ENCODE results near the gene ERC1.

Gene ERC1

DNA sequence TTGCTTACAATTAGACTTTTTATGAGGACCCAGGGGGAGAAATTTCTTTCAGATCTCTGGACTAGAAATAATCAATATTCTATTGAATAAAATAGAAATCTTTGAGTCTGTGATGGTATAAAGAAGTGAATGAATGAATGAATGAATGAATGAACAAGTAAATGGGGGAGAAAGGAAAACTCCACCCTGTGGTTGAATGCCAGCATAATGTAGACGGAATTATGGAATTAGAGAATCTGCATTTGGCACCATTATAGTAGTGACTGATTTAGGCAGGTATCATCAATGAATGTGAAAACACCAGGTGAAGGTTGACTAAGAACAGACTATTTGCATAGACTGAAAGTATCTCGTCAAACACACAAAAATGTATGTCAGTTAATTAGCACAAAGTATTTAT, 468.3 kb downstream of the ERC1 start:
- Histone ChIP-seq H3K9ac (ENCODE audit: low read depth, low read length) (no peak overlapping the region), H3K36me3 (ENCODE audit: control insufficient read depth, insufficient read depth, low read length) (no peaks in the 10 kb centered on the region), H3K4me3 (ENCODE audit: low read depth, low read length) (no peak overlapping the region), H3K9me3 (ENCODE audit: control insufficient read depth, insufficient read depth, low read length) (no peaks in the 10 kb centered on the region), H3K4me1 (ENCODE audit: control insufficient read depth, insufficient read depth, low read length) (no peaks in the 10 kb centered on the region), H3K27me3 (ENCODE audit: control insufficient read depth, insufficient read depth, low read length) (no peaks in the 10 kb centered on the region)

DNA sequence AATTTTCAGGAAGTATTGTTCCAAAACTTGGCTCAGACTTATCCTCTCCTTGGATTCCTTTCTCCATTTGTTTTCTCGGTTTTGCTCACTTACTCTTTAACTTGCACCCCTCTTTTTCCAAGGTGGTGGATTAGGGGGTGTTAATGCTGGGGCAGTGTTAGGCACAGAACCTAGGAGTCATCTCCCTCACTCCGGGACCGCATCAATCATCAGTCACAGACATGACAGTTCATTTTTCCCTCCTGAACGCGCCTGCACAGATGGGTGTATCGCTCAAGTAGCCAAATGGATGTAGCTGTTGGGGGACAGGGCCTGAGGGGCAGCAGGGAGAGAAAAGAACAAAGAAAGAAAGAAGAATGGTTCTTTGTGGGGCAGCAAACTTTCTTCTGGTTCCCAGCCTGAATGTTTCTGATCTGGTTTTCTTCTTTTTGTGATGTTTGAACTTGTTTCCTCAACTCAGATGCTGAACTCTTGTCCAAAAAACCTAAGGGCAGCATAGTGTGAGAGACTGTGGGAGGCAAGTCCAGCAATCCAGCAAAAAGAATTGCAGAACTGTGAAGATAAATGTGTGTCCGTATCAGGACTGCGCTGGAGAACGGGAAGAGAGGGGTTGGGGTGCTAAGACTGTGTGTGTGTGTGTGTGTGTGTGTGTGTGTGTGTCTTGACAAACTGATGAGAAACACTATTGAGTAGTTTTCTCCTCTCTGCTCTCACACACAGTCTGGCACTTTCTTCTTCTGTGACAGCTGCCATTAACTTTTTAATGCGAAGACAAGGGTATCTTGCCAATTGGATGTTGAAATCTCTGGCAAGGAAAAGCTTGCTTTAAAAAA, 472.3 kb downstream of the ERC1 start:
- no peaks in the 10 kb centered on the region for H3K4me1 ChIP-seq (ENCODE audit: control insufficient read depth, insufficient read depth, low read length)
- H3K9ac ChIP-seq (ENCODE audit: low read depth, low read length), result no peak overlapping the region
- H3K4me3 ChIP-seq (ENCODE audit: low read depth, low read length), result no peak overlapping the region
- no peaks in the 10 kb centered on the region for H3K27me3 ChIP-seq (ENCODE audit: control insufficient read depth, insufficient read depth, low read length)
- H3K36me3 ChIP-seq (ENCODE audit: control insufficient read depth, insufficient read depth, low read length), result no peaks in the 10 kb centered on the region
- H3K9me3 ChIP-seq (ENCODE audit: control insufficient read depth, insufficient read depth, low read length), result no peaks in the 10 kb centered on the region

DNA sequence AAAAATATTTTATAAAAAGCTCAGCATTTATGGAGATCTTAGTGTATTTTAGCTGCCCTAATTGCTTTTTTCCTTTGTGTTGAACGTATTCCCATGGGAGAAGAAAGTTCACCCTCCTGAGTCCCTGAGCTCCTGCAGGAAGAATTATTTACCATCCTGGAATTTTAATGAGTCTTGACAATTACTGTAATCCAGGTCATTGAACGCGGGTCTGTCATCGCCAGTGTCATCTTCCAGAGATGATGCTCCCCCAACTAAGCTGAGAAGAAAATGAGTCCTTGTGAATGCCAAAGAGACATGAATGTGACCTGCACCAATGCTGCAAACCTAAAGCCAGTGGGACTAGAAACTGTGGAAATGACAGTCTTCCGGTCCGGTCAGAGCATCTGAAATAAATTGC, 473.9 kb downstream of the ERC1 start:
- Histone ChIP-seq H3K9me3 (ENCODE audit: control insufficient read depth, insufficient read depth, low read length) (no peaks in the 10 kb centered on the region), H3K4me3 (ENCODE audit: low read depth, low read length) (no peak overlapping the region), H3K27me3 (ENCODE audit: control insufficient read depth, insufficient read depth, low read length) (no peaks in the 10 kb centered on the region), H3K9ac (ENCODE audit: low read depth, low read length) (no peak overlapping the region), H3K36me3 (ENCODE audit: control insufficient read depth, insufficient read depth, low read length) (no peaks in the 10 kb centered on the region), H3K4me1 (ENCODE audit: control insufficient read depth, insufficient read depth, low read length) (no peaks in the 10 kb centered on the region)

DNA sequence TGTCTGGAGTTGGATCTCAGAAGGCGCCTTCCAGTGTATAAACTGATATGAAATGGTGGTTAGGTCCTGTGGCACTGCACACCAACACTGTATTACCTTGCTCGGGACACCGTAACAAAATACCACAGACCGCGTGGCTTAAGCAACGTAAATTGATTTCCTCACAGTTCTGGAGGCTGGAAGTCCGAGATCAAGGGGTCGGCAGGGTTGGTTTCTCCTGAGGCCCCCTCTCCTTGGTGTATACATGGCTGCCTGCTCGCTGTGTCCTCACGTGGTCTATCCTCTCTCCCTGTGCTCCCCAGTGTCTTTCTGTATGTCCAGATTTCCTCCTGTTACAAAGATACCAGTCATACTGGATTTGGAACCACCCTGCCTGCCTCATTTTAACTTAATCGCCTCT, 475.0 kb downstream of the ERC1 start:
- Histone ChIP-seq H3K27me3 (ENCODE audit: control insufficient read depth, insufficient read depth, low read length) (no peaks in the 10 kb centered on the region), H3K9me3 (ENCODE audit: control insufficient read depth, insufficient read depth, low read length) (no peaks in the 10 kb centered on the region), H3K4me1 (ENCODE audit: control insufficient read depth, insufficient read depth, low read length) (no peaks in the 10 kb centered on the region), H3K36me3 (ENCODE audit: control insufficient read depth, insufficient read depth, low read length) (no peaks in the 10 kb centered on the region), H3K9ac (ENCODE audit: low read depth, low read length) (no peak overlapping the region), H3K4me3 (ENCODE audit: low read depth, low read length) (no peak overlapping the region)

DNA sequence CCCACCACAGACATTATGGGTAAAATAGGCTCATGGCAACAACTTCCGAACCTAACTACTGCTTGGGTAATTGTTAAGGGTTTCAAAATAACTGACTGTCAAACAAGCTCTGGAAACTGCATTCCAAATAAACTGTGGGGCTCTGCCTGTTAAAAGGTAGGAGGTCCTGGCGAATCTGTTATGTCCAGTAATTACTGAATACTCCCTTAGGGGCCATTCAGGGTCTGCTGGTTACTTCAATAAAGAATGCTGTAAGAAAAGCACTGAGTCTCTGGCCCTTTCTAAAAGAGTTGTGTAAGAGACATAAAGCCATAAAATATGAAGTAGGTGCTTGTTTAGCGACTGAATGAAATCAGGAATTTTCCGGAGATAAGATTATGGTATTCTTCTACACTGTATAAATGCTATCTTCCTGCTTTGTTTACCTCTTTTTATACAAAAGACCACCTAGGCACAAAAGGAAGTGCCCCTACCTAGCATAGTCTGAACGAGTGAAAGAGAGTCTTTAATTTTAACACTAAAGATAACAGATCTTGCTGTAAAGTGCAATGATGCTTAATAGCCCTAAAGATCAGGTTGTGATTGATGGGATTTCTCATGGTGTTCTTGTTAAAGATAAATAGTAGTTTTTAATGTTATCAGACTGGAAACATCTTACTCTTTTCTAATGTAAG, 475.6 kb downstream of the ERC1 start:
- no peaks in the 10 kb centered on the region for H3K4me1 ChIP-seq (ENCODE audit: control insufficient read depth, insufficient read depth, low read length)
- no peaks in the 10 kb centered on the region for H3K9me3 ChIP-seq (ENCODE audit: control insufficient read depth, insufficient read depth, low read length)
- no peaks in the 10 kb centered on the region for H3K27me3 ChIP-seq (ENCODE audit: control insufficient read depth, insufficient read depth, low read length)
- H3K4me3 ChIP-seq (ENCODE audit: low read depth, low read length), result no peak overlapping the region
- H3K36me3 ChIP-seq (ENCODE audit: control insufficient read depth, insufficient read depth, low read length), result no peaks in the 10 kb centered on the region
- H3K9ac ChIP-seq (ENCODE audit: low read depth, low read length), result no peak overlapping the region

DNA sequence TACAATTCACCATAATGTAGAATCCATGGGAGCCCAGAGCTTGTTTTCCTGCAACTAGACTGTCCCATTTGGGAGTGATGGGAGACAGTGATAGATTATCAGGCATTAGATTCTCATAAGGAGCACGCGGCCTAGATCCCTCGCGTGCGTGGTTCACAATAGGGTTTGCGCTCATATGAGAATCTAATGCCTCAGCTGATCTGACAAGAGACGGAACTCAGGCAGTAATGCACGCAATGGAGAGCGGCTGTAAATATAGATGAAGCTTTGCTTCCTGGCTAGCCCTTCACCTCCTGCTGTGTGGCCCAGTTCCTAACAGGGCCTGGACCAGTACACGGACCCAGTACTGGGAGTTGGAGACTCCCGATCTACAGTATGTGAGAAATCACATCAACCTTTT, 476.7 kb downstream of the ERC1 start:
- no peaks in the 10 kb centered on the region for H3K4me1 ChIP-seq (ENCODE audit: control insufficient read depth, insufficient read depth, low read length)

DNA sequence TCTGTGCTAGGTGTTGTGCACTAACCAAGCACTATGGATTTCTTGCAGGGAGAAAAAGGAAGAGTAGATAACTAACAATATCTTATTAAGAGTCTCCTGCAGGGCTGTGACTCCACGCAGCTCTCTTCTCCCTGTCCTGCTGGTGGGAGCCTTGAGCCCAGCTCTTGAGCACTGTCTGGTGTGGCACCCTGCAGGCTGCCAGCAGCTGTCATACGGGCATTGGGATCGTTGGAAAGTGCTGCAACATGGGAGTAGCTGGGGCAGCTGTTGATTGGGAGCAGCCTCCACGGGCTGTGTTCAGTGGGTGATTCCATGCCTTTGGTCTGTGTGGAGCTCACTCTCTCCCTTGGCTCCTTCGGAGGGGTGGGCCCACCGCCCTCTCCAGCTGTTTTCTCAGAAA, 478.0 kb downstream of the ERC1 start:
- peaks cover 1% of the 10 kb centered on the region for H3K4me1 ChIP-seq (ENCODE audit: control insufficient read depth, insufficient read depth, low read length)
- no peaks in the 10 kb centered on the region for H3K27me3 ChIP-seq (ENCODE audit: control insufficient read depth, insufficient read depth, low read length)
- H3K9ac ChIP-seq (ENCODE audit: low read depth, low read length), result no peak overlapping the region
- no peaks in the 10 kb centered on the region for H3K9me3 ChIP-seq (ENCODE audit: control insufficient read depth, insufficient read depth, low read length)
- no peak overlapping the region for H3K4me3 ChIP-seq (ENCODE audit: low read depth, low read length)
- no peaks in the 10 kb centered on the region for H3K36me3 ChIP-seq (ENCODE audit: control insufficient read depth, insufficient read depth, low read length)

More for the DNA sequence above, 476.7 kb downstream of the ERC1 start:
- Histone ChIP-seq H3K4me3 (ENCODE audit: low read depth, low read length) (no peak overlapping the region), H3K9me3 (ENCODE audit: control insufficient read depth, insufficient read depth, low read length) (no peaks in the 10 kb centered on the region), H3K36me3 (ENCODE audit: control insufficient read depth, insufficient read depth, low read length) (no peaks in the 10 kb centered on the region), H3K9ac (ENCODE audit: low read depth, low read length) (no peak overlapping the region), H3K27me3 (ENCODE audit: control insufficient read depth, insufficient read depth, low read length) (no peaks in the 10 kb centered on the region)

DNA sequence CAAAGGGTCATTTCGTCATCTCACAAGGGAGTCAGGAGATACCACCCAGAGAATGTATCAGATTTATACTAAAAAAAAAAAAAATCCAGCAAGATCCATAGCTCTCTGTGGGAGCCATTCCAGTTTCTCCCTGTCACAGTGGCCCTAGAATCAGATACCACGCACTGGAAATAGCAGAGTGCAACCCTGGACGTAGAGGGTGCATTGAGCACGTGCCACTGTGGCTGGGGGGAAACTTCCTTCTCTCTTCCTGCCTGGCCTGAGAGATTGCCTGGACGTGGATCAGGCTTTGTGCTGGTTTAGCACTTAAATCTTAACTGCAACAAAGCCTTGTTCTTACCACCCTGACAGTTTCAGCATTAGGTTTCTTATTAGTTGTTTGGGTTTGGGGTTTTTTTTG, 479.0 kb downstream of the ERC1 start:
- Histone ChIP-seq H3K36me3 (ENCODE audit: control insufficient read depth, insufficient read depth, low read length) (no peaks in the 10 kb centered on the region), H3K4me1 (ENCODE audit: control insufficient read depth, insufficient read depth, low read length) (peaks cover 11% of the 10 kb centered on the region), H3K9ac (ENCODE audit: low read depth, low read length) (no peak overlapping the region), H3K27me3 (ENCODE audit: control insufficient read depth, insufficient read depth, low read length) (no peaks in the 10 kb centered on the region), H3K4me3 (ENCODE audit: low read depth, low read length) (no peak overlapping the region), H3K9me3 (ENCODE audit: control insufficient read depth, insufficient read depth, low read length) (no peaks in the 10 kb centered on the region)

DNA sequence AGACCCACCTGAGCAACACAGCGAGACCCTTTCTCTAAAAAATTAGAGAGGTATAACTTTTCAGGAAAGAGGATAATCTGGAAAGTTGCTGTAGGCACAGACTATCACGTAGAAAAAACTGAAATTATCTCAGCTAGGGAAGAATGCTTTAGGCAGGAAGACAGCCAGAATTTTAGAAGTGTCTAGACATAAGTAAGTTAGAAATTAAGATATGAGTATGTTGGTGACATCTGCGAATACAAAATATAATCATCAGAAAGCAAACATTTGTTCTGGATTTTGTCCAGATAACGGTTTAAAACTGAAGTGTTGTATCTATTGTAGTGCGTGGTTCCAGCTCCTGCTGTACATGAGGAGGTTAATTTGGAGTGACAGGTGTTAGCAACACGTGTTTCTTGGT, 480.2 kb downstream of the ERC1 start:
- no peaks in the 10 kb centered on the region for H3K9me3 ChIP-seq (ENCODE audit: control insufficient read depth, insufficient read depth, low read length)
- no peaks in the 10 kb centered on the region for H3K27me3 ChIP-seq (ENCODE audit: control insufficient read depth, insufficient read depth, low read length)
- no peaks in the 10 kb centered on the region for H3K36me3 ChIP-seq (ENCODE audit: control insufficient read depth, insufficient read depth, low read length)
- H3K4me3 ChIP-seq (ENCODE audit: low read depth, low read length), result no peak overlapping the region
- H3K9ac ChIP-seq (ENCODE audit: low read depth, low read length), result no peak overlapping the region
- H3K4me1 ChIP-seq (ENCODE audit: control insufficient read depth, insufficient read depth, low read length), result peaks cover 11% of the 10 kb centered on the region

DNA sequence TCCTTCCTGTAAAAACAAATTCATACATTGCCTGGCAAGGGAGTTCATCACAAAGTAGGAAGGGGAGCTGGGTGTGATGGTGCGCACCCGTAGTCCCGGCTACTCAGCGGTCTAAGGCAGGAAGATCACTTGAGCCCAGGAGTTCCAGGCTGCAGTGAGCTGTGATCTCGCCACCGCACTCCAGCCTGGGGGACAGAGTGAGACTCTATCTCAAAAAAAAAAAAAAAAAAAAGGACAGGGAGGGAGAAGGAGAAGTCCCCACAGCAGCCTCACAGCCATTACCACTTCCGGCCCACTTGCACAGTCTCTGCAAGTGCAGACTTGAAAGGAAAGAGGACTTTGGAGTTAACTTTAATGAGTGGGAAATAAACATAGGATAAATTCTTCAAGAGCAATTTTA, 482.4 kb downstream of the ERC1 start:
- Histone ChIP-seq H3K9ac (ENCODE audit: low read depth, low read length) (no peak overlapping the region), H3K4me3 (ENCODE audit: low read depth, low read length) (no peak overlapping the region), H3K9me3 (ENCODE audit: control insufficient read depth, insufficient read depth, low read length) (no peaks in the 10 kb centered on the region), H3K27me3 (ENCODE audit: control insufficient read depth, insufficient read depth, low read length) (no peaks in the 10 kb centered on the region), H3K4me1 (ENCODE audit: control insufficient read depth, insufficient read depth, low read length) (peaks cover 11% of the 10 kb centered on the region), H3K36me3 (ENCODE audit: control insufficient read depth, insufficient read depth, low read length) (no peaks in the 10 kb centered on the region)

DNA sequence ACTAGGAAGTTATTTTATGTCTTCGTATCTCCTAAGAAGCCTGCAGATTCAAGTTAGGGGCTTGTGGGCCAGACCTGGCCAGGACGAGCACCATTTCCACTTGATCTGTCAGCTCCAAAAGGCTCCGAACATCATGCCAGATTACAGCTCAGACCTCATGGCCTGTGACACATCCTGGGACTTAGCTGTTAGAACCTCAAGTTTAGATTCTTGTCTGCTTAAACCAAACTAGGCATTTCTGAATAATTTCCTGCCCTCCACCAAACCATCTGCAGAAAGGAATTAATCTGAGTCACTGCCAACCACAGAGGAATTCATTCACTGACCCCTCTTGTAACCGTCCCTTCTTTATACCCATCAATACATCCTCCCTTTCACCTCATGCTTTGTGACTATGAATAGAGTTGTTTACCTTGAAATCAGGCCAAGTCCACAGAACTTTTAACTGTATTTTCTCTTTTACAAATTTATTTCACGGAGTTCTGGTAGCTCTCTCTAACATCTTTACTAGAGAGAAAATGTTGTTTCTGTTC, 483.1 kb downstream of the ERC1 start:
- Histone ChIP-seq H3K36me3 (ENCODE audit: control insufficient read depth, insufficient read depth, low read length) (no peaks in the 10 kb centered on the region), H3K4me3 (ENCODE audit: low read depth, low read length) (no peak overlapping the region), H3K9ac (ENCODE audit: low read depth, low read length) (no peak overlapping the region), H3K27me3 (ENCODE audit: control insufficient read depth, insufficient read depth, low read length) (no peaks in the 10 kb centered on the region), H3K4me1 (ENCODE audit: control insufficient read depth, insufficient read depth, low read length) (peaks cover 11% of the 10 kb centered on the region), H3K9me3 (ENCODE audit: control insufficient read depth, insufficient read depth, low read length) (no peaks in the 10 kb centered on the region)

DNA sequence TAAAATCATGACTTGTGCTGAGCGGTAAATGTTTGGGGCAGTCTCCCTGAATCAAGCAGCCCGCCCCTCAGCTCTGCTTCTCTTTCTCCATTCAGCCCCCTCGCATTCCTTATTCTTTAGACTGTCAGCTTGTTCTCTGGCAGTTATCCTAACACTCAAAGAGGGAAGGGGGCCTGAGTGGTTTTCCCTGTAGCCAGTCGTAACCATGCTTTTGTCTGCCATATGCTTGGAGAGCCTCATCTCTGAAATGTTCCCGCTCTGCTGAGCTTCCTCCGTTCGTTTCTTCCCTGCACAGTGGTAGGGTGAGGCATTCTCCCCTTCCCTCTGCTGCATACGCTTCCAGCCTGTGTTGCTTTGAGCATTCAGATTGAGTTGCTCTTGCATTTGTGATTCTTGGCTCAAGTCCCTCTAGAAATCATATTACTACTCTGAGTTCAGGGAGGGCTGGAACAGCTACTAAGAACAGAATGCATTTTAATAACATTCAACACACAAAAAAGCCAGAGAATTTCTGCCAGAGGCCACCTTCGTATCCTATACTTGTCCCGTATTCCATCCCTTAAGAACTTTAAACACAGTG, 483.6 kb downstream of the ERC1 start:
- H3K9me3 ChIP-seq (ENCODE audit: control insufficient read depth, insufficient read depth, low read length), result no peaks in the 10 kb centered on the region
- H3K27me3 ChIP-seq (ENCODE audit: control insufficient read depth, insufficient read depth, low read length), result no peaks in the 10 kb centered on the region
- H3K36me3 ChIP-seq (ENCODE audit: control insufficient read depth, insufficient read depth, low read length), result no peaks in the 10 kb centered on the region
- no peak overlapping the region for H3K9ac ChIP-seq (ENCODE audit: low read depth, low read length)
- peaks cover 11% of the 10 kb centered on the region for H3K4me1 ChIP-seq (ENCODE audit: control insufficient read depth, insufficient read depth, low read length)
- no peak overlapping the region for H3K4me3 ChIP-seq (ENCODE audit: low read depth, low read length)

All from iPS-15b (cell line).